HG03432 (cell line): Measurements from ENCODE around the gene OTULIN.

ENCODE experiments used
- ATAC-seq: cut with Tn5 transposase; IDR thresholded peaks from one replicate; pipeline ENCODE4 v1.9.1; 2021; ENCODE audit warnings: mild to moderate bottlenecking, moderate library complexity; ENCODE audit not compliant: unreplicated experiment

OTULIN gene

GRCh38 chr5:14664270-14665100 lies at the start of gene OTULIN:
OTULIN (plus strand) TSS chr5:14664718; CDS start chr5:14664826, 108 bp downstream.
- peak; percentile 73 for ATAC-seq

- no peak for ATAC-seq
Measured at GRCh38 chr5:14615365-14615764, 49.2 kb upstream of the OTULIN start.

- ATAC-seq = no peak
Measured at GRCh38 chr5:14617441-14617840, 47.1 kb upstream of the OTULIN start.

DNA sequence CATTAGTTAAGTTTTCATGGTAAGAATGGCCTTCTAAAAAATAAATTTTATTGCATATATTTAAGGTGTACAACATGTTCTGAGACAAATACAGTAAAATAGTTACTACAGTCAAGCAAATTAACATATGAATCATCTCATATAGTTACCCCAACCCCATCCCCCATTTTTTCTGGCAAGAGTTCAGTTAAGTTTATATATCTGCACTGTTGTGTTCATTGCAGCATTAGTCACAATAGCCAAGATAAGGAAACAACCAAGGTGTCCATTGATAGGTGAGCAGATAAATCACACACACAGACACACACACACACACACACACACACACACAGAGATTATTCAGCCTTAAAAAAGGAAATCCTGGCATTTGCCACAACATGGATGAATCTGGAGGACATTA lies 37.2 kb upstream of the OTULIN start:
- ATAC-seq = no peak

- ATAC-seq = no peak
Measured at GRCh38 chr5:14628346-14628745, 36.2 kb upstream of the OTULIN start.

GRCh38 chr5:14630671-14631070 lies 33.8 kb upstream of the OTULIN start:
- no peak for ATAC-seq

DNA sequence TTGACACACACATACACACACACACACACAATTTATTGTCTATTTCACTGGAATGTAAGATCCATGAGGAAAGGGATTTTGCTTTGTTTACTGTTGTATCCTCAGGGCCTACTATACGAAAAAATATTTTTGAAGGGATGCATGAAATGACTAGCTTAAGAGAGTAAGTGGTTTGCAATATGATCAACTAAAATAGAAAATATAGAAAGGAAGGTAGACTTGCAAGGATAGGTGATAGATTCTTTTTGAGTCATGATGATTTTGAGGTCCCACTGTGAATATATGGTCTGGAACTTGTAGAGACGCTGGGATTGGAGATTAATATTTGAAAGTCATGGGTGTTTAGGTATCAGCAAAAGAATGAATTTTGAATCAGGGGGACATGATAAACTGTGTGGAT lies 28.9 kb upstream of the OTULIN start:
- ATAC-seq = no peak

DNA sequence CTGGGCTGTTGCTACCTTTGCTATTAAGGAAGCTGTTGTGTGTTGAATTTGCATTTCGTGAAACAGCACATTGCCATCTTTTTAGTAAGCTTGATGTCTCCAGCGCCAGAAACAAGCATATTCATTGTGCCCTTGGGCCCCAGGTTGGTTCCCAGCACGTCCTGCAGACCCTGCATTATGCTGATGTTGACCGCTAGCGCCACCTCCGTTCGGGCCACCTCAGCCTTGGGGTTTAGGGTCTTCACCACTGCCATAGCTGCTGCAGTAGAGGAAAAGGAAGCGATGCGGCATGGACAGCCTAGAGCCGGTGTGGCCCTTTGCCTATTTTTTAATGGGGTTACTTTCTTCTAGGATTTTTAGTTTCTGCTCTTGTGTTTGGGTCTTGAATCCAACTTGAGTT lies 23.8 kb upstream of the OTULIN start:
- no peak for ATAC-seq

DNA sequence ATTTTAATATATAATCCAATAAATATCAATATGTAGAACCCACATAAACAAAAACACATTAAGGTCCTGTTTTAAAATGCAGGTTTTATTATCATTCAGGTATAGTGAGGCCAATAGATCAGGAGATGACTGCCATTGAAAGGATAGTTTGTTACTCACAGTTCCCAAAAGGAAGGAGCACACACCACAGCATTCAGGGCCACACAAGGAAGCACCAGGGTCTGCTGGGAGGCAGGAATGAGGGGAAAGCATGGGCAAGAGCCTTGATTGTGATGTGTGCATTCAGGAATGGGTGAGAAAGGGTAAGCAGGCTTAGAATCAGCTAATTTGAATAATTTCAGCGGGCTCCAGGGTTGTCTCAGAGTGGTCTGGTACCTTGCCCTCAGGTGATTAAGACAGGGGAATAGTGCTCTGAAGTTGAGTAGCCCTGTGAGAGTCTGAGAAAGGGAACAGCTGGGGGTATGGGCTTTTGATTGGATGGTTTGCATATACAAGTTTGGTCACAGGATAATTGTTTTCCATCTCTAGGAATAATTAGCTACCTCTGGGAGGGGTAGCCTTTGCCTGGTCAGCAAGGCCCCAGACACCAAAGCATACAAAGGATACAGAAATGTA lies 19.8 kb upstream of the OTULIN start:
- ATAC-seq = no peak

DNA sequence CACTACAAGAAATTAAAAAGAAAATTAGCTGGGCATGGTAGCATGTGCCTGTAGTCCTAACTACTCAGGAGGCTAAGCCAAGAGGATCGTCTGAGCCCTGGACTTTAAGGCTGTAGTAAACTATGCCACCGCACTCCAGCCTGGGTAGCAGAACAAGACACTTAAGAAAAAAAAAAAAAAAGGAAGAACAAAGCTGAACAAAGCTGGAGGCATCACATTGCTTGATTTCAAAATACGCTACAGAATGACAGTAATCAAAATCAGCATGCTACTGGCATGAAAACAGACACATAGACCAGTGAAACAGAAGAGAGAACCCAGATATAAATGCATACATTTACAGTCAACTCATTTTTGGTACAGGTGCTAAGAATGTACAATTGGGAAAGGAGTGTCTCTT lies 14.5 kb upstream of the OTULIN start:
- no peak for ATAC-seq

- no peak for ATAC-seq
Measured at GRCh38 chr5:14655146-14655741, 9.3 kb upstream of the OTULIN start.

- no peak for ATAC-seq
Measured at GRCh38 chr5:14656898-14657297, 7.6 kb upstream of the OTULIN start.

DNA sequence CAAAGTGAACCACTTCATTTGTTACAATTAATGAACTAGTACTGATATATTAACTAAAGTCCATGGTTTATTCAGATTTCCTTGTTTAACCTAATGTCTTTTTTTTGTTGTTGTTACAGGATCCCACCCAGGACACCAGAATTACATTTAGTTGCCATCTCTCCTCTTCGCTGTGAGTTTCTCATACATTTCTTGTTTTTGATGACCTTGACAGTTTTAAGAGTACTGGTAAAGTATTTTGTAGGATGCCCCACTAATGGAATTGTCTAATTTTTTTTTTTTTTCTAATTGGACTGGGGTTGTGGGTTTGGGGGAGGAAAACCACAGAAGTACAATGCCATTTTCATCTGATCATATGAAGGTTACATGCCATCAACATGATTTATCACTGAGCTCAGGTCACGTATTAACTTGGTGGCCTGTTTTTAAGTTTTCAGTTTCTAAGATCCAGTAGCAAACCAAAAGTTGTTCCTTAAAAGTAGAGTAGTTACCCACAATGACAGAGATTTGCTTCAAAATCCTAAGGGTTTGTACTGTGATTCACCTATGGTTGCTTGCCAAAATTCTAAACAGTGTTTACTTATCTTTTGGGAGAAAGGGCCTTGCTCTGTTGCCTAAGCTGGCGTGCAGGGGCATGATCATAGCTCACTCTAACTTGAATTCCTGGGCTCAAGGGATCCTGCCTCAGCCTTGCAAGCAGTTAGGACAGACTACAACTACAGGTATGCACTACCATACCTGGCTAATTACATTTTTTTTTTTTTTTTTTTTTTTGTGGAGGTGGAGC lies 4.5 kb upstream of the OTULIN start:
- ATAC-seq = no peak

- no peak for ATAC-seq
Measured at GRCh38 chr5:14660833-14661232, 3.7 kb upstream of the OTULIN start.

- ATAC-seq = no peak
Measured at GRCh38 chr5:14662721-14663260, 1.7 kb upstream of the OTULIN start.

GRCh38 chr5:14663734-14664269 lies 716 bp upstream of the OTULIN start:
- ATAC-seq = peak; percentile 23

GRCh38 chr5:14665101-14665822 lies 744 bp downstream of the OTULIN start:
- ATAC-seq = peak; percentile 10

DNA sequence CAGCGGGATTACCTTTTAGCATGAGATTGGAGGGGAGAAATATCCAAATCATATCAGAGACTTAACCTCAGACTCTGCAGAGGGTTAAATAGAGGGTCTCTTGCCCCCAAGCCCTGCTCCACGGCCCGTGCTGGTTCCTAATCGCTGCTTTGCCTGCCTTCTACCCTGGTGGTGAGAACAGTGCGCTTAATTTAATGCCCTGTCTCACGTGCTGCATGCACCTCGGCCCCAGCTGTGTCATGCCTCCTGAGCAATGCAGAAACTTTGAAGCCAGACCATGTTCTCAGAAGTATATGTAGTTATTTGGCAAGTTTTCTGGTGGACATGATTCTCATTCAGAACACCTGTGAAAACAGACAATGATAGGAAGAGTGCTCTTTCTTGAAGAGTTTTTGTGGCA lies 1.4 kb downstream of the OTULIN start:
- peak; percentile 24 for ATAC-seq

DNA sequence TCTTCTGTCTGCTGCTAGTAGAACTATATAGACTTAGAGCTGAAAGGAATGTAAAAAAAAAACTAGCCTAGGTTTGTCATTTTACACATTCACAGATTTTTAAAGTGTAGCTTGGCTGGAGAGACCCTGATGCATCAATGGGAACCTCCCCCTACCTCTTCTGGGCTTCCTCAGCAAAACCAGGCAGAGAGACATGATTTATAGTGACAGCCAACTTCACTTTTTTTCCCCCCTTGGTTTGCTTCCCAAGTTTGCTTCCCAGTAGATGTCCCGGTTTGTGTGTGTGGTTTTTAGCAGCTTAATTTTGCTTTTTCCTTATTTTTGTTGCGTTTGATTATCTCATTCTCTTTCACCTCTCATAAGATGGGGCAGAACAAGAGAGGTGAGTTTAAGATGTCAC lies 1.8 kb downstream of the OTULIN start:
- ATAC-seq = no peak

DNA sequence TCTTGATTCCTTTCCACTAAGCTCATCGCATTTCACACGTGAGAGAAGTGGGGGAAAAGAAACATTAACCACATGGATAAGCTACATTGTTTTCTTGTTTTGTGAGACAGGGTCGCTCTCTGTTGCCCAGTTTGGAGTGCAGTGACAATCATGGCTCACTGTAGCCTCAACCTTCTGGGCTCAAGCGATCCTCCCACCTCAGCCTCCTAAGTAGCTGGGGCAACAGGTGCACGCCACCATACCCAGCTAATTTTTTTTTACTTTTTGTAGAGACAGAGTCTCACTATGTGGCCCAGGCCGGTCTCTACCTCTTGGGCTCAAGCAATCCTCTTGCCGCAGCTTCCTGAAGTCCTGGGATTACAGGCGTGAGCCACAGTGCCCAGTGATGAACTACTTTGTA lies 2.8 kb downstream of the OTULIN start:
- ATAC-seq = no peak
